Measurements from ENCODE around the gene PLA2G12A. TPM values are rescaled to one million over a fixed set of nuclear protein-coding genes. Genes with fewer than 3 reads are reported as not detected.

PLA2G12A gene
- total RNA-seq, 1 experiment from 2014 or later, result 37.9 TPM

- Histone ChIP-seq H3K4me2 (ENCODE audit: low read length) (no peak overlapping the region), H3K9ac (ENCODE audit: low read length) (no peak overlapping the region), H3K4me3 (replicated peaks in 1 of 2; ENCODE audit: low read depth in 1 of 2, low read length in 2 of 2) (no peak overlapping the region), H3K9me3 (ENCODE audit: control insufficient read depth in 1 of 2, insufficient read depth in 1 of 2, low read depth in 1 of 2, low read length in 2 of 2) (no peaks in the 10 kb centered on the region), H3K27me3 (ENCODE audit: insufficient read depth, low read length) (no peaks in the 10 kb centered on the region), H3K4me1 (ENCODE audit: control insufficient read depth in 1 of 2, insufficient read depth in 2 of 2, low read length in 2 of 2) (no peaks in the 10 kb centered on the region), H3K9me2 (ENCODE audit: insufficient read depth) (no peaks in the 10 kb centered on the region), H4K20me1 (ENCODE audit: insufficient read depth) (no peaks in the 10 kb centered on the region), H3K27ac (ENCODE audit: low read depth, low read length) (no peak overlapping the region), H2AFZ (ENCODE audit: low read depth, low read length, poor library complexity, severe bottlenecking) (no peak overlapping the region), H3K79me2 (ENCODE audit: insufficient read depth, low read length) (no peaks in the 10 kb centered on the region), H3K36me3 (ENCODE audit: control insufficient read depth in 1 of 2, insufficient read depth in 2 of 2, low read length in 2 of 2) (no peaks in the 10 kb centered on the region)
- CTCF ChIA-PET, result no interaction called here
- POLR2A ChIA-PET, result no interaction called here
- no peak for ATAC-seq
- BruUV-seq (replicated peaks), result no TSS peak
- intact Hi-C loops (cut with micrococcal nuclease), result no loop called here
- DNase-seq (ENCODE audit: low read depth, low spot score), result no peak
- TF ChIP-seq ELF1 (IDR thresholded peaks at IDR 0.05; ENCODE audit: borderline replicate concordance, low read depth) (no peak), EZH2phosphoT487 (IDR thresholded peaks at IDR 0.05; ENCODE audit: borderline replicate concordance) (no peak), FOSL1 (IDR thresholded peaks at IDR 0.05; ENCODE audit: low read depth) (no peak), POLR2AphosphoS5 (IDR thresholded peaks at IDR 0.05; ENCODE audit: low read depth, low read length) (no peak), ZBTB33 (IDR thresholded peaks at IDR 0.05; ENCODE audit: extremely low read depth, insufficient replicate concordance, low read length) (no peak), ZFX (IDR thresholded peaks at IDR 0.05) (no peak), MAX (IDR thresholded peaks at IDR 0.05) (no peak), ZNF274 (IDR thresholded peaks at IDR 0.05; ENCODE audit: low read depth, low read length) (no peak)
- RAD21 ChIA-PET (ENCODE audit: low non-redundant PET in 1 of 2, low total read pairs in 2 of 2, uncharacterized antibody in 2 of 2, unreplicated experiment in 2 of 2), result no interaction called here
These were observed 16.0 kb upstream of the PLA2G12A start for GRCh38 chr4:109745830-109746229.

- H3K4me2 ChIP-seq (ENCODE audit: low read length), result no peak overlapping the region
- CTCF ChIA-PET, result no interaction called here
- ATAC-seq (no peak), DNase-seq (ENCODE audit: low read depth, low spot score) (no peak)
- no peaks in the 10 kb centered on the region for H4K20me1 ChIP-seq (ENCODE audit: insufficient read depth)
- RAD21 ChIA-PET (ENCODE audit: low non-redundant PET in 1 of 2, low total read pairs in 2 of 2, uncharacterized antibody in 2 of 2, unreplicated experiment in 2 of 2), result no interaction called here
- H3K9me2 ChIP-seq (ENCODE audit: insufficient read depth), result no peaks in the 10 kb centered on the region
- no peak overlapping the region for H2AFZ ChIP-seq (ENCODE audit: low read depth, low read length, poor library complexity, severe bottlenecking)
- TF ChIP-seq TCF7L2 (IDR thresholded peaks at IDR 0.05; ENCODE audit: borderline replicate concordance, extremely low read depth, insufficient read depth, insufficient read length) (no peak), EZH2 (IDR thresholded peaks at IDR 0.05) (no peak), JUND (IDR thresholded peaks at IDR 0.05) (no peak), POLR2A (IDR thresholded peaks at IDR 0.05; ENCODE audit: borderline replicate concordance, extremely low read depth, insufficient read depth, insufficient read length) (no peak), EGR1 (IDR thresholded peaks at IDR 0.05; ENCODE audit: low read depth) (no peak), SP1 (IDR thresholded peaks at IDR 0.05; ENCODE audit: low read depth) (no peak), ATF3 (IDR thresholded peaks at IDR 0.05) (no peak), RAD21 (IDR thresholded peaks at IDR 0.05; ENCODE audit: low read depth) (no peak), POLR2AphosphoS5 (IDR thresholded peaks at IDR 0.05; ENCODE audit: low read depth, low read length) (no peak), MAX (IDR thresholded peaks at IDR 0.05) (no peak), ZFX (IDR thresholded peaks at IDR 0.05) (no peak), EZH2phosphoT487 (IDR thresholded peaks at IDR 0.05; ENCODE audit: borderline replicate concordance) (no peak), SIN3A (IDR thresholded peaks at IDR 0.05; ENCODE audit: low read depth) (no peak), CBX3 (IDR thresholded peaks at IDR 0.05; ENCODE audit: low read depth) (no peak), ELF1 (IDR thresholded peaks at IDR 0.05; ENCODE audit: borderline replicate concordance, low read depth) (no peak), SRF (IDR thresholded peaks at IDR 0.05; ENCODE audit: low read depth) (no peak), YY1 (IDR thresholded peaks at IDR 0.05; ENCODE audit: extremely low read depth, insufficient replicate concordance, low read depth, low read length) (no peak)
- no TSS peak for BruUV-seq (replicated peaks)
- H3K27me3 ChIP-seq (ENCODE audit: insufficient read depth, low read length), result no peaks in the 10 kb centered on the region
- no peak overlapping the region for H3K27ac ChIP-seq (ENCODE audit: low read depth, low read length)
- no peaks in the 10 kb centered on the region for H3K4me1 ChIP-seq (ENCODE audit: control insufficient read depth in 1 of 2, insufficient read depth in 2 of 2, low read length in 2 of 2)
- no peaks in the 10 kb centered on the region for H3K79me2 ChIP-seq (ENCODE audit: insufficient read depth, low read length)
- H3K36me3 ChIP-seq (ENCODE audit: control insufficient read depth in 1 of 2, insufficient read depth in 2 of 2, low read length in 2 of 2), result no peaks in the 10 kb centered on the region
- intact Hi-C loops (cut with micrococcal nuclease), result no loop called here
- POLR2A ChIA-PET, result no interaction called here
- H3K9ac ChIP-seq (ENCODE audit: low read length), result no peak overlapping the region
- H3K9me3 ChIP-seq (ENCODE audit: control insufficient read depth in 1 of 2, insufficient read depth in 1 of 2, low read depth in 1 of 2, low read length in 2 of 2), result no peaks in the 10 kb centered on the region
- H3K4me3 ChIP-seq (replicated peaks in 1 of 2; ENCODE audit: low read depth in 1 of 2, low read length in 2 of 2), result no peak overlapping the region
These were observed 9.7 kb upstream of the PLA2G12A start for GRCh38 chr4:109739547-109739946.

Data from HCT116 (cell line).